ENCODE results near the gene POLA1.

Gene POLA1

DNA sequence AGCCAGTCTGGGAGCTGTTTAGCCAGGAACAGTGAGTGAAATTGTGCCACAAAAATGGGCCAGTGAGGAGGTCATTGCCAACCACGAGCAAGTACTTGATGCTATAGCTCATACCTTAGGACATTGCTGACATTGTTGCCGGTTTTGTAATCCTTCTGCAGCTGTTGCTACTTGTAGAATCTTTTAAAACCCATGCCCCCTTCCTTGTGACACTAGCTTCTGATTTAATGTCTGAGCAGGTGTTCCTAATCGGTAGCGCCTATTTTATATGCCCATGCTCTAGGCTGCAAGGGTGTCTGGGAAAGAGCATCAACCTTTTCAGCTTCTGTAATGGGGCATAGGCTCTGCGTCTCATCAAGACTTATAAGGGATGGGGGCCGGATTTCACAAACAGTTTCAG is 2.6 kb downstream of the POLA1 start:
- no peak for DNase-seq (ENCODE audit: low spot score)

DNA sequence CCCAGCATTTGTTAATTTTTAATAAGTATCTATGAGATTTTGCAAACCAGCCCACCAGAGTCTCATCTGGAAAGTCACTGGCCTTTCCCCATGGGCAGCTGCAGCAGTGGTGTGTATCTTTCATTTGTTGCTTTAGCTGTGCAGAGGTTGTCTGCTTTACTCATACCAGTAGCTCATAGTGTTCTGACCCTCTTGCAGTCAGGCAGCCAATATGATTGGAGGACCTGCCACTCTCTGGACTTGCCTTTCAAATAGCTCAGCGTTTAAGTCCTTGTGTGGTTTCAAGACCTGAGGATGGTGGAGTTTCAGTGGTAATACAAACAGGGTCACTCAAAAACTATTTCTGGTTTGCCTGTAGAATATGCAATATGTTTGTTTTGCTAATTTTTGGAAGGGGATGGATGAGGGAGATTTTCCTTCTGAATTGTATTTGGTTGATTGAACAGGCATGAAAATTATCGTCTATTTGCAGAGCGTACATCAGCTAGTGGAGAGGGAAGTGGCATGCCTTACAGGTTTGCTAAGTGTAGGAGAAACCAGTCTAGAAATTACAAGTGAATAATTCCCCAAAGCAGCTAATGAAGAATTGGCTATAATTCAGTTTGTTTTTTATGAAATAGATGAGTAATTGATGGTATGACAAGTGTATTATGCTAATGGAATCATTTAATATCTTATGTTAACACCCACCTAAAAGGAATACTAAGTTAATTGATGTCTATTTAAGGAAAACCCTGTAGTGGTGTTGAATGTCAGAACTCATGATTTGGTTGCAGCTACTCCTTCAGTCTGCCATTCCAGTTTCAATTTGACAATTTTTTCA is 8.9 kb downstream of the POLA1 start:
- no peak for DNase-seq (ENCODE audit: low spot score)

DNA sequence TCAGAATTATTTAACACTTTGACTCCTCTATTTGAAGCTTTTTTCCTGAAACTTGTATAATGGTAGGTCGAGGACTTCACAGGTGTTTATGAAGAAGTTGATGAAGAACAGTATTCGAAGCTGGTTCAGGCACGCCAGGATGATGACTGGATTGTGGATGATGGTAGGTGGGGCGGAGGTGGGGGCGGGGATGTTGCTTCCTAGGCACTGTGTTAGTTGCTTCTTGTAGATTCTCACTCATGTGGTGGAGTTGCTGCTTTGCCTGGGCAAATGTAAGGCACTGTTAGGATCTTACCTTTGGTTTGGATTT is 9.4 kb downstream of the POLA1 start:
- no peak for DNase-seq (ENCODE audit: low spot score)

DNA sequence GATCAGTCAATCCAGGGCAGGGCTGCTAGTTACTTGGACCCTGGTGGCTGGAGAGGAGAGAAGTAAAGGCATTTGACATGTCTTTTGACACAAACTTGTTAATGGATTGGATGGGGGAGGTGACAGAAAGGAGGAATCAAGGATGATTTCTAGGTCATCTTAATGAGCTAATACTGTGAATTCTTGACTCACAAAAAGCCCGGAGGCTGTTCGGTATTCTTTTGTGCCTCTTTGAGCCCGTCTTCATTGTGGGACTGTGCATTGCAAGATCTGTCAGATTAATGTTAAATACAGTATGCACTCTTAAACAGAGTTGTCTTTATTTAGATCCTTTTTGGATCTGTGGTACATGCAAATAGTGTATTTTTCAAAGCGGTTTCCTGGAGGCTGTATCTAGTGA is 25.1 kb downstream of the POLA1 start:
- DNase-seq (ENCODE audit: low spot score) = no peak

GRCh38 chrX:24720036-24720435 is 26.3 kb downstream of the POLA1 start:
- DNase-seq (ENCODE audit: low spot score) = no peak

DNA sequence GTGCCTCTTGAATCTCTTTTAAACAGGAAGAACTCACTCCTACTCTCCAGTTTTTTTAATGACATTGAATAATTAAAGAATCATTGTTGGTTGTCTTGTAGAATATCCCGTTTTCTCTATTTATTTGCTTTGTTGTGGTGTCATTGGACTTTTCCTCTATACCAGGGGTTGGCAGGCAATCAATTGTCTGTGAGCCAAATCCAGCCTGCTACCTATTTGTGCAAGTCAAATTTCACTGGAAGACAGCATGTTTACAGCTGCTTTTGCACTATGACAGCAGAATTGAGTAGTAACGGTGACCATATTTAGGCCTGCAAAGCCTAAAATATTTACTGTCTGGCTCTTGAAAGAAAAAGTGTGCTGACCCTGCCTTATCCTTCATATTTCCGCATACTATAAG is 34.8 kb downstream of the POLA1 start:
- DNase-seq (ENCODE audit: low spot score) = no peak

DNA sequence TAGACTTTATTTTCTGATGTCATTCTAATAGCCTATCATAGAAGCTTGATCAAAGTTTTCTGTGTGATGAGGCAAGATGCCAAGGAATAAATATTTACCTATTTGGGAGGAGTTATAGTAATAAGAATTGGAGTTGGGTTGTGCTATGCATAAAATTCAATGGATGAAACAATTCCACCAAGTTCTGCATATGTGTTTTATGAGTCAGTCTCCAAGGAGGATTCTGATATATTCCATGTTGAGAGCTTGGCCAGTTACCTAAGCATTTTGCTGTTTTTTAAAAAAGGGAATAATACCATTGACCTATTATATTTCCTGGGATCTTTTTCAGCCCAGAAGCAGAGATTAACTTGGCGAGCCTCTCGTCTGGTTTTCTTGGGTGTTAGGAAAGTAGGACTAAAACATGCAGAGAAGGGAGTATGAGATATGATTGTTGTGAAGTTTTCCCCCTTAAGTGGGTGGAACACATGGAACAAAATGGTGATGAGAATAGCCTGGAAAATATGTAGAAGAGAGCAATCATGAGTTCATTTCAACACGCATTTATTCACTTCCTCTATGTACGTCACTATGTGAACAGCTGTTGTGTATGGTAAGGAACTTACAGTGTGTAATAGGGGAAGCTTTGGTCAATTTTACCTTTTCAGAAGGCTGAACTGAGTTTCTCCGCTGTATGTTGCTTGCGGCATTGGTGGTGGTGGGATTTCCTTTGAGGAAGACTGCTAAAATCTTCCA is 39.2 kb downstream of the POLA1 start:
- DNase-seq (ENCODE audit: low spot score) = no peak

DNA sequence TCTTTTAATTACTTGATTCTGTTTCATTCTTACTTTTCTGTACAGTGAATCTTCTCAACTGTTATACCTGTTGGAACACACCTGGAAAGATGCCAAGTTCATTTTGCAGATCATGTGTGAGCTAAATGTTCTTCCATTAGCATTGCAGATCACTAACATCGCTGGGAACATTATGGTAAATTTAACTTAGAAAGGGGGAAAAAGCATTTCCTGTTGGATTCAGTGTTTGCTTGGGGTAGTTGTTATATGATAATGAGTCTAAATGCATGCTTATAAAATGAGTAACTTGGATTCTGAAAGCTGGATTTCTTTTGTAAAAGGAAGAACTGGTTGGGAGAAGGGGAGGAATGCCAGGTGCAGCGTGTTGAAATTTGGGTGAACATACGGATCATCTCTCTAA is 47.6 kb downstream of the POLA1 start:
- DNase-seq (ENCODE audit: low spot score) = no peak

- no peak for DNase-seq (ENCODE audit: low spot score)
These were observed 54.5 kb downstream of the POLA1 start for GRCh38 chrX:24748196-24748595.

DNA sequence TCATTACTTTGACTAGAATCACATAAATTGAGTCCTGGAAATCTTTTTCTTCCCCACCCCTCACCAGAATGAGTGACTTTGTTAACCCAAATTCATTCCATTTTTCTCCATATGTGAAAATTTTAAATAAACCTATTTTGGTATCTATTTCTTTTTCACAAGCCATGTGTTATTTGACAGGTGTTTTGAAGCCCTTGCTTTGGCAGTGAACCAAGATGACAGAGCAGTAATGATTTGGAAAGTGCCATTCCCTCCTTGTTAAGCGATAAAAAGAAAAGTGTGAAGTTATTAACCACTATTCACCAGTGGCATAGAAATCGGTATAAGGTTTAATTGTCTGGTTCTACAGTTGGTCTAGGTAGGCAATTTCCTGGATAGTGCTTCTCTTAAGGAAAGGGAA is 66.1 kb downstream of the POLA1 start:
- DNase-seq (ENCODE audit: low spot score) = no peak

- DNase-seq (ENCODE audit: low spot score) = no peak
These were observed 66.8 kb downstream of the POLA1 start for GRCh38 chrX:24760363-24761000.

- no peak for DNase-seq (ENCODE audit: low spot score)
These were observed 67.6 kb downstream of the POLA1 start for GRCh38 chrX:24761306-24761705.

DNA sequence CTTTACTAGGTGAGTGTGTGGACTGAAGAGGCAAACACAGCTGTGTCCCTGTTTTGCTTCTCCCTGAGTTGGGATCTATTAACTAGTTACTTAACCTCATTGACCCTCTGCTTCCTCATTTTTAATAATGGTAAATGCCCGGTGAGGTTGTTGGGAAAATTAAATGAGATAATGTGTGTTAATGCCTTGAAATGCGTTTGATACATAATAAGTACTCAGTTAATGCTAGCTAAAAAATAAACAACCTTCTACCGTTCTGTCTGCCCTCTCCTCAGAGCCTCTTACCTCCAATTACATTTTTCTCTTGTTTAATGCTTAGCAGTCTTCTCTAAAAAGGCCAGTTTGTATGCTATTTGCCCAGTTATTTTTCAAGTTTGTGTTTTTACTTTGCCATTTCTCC is 70.3 kb downstream of the POLA1 start:
- no peak for DNase-seq (ENCODE audit: low spot score)

GRCh38 chrX:24767557-24767956 is 73.8 kb downstream of the POLA1 start:
- no peak for DNase-seq (ENCODE audit: low spot score)

GRCh38 chrX:24768556-24768955 is 74.8 kb downstream of the POLA1 start:
- no peak for DNase-seq (ENCODE audit: low spot score)

GRCh38 chrX:24774650-24775049 is 80.9 kb downstream of the POLA1 start:
- DNase-seq (ENCODE audit: low spot score) = no peak

DNA sequence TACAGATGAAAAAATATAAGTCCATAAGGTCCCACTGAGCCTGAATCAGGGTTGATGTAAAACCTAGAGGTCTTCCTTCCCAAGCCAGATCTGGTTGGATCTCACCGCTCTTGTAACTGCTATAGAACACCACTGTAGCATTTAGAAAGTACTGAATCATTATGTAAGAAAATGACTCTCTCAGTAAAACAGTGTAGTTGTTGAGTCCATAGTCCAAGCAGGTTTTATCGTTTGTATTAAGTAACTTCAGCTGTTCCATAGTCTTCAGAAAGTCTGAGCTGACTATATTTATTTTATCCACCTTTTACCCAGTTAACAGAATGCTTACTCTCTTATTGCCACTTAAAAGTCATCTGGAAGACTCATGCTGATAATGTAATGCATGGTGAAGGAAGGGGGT is 82.2 kb downstream of the POLA1 start:
- no peak for DNase-seq (ENCODE audit: low spot score)

- DNase-seq (ENCODE audit: low spot score) = no peak
These were observed 83.9 kb downstream of the POLA1 start for GRCh38 chrX:24777660-24778059.

- no peak for DNase-seq (ENCODE audit: low spot score)
These were observed 88.3 kb downstream of the POLA1 start for GRCh38 chrX:24782011-24782410.

GRCh38 chrX:24789047-24789446 is 95.3 kb downstream of the POLA1 start:
- no peak for DNase-seq (ENCODE audit: low spot score)

GRCh38 chrX:24790166-24790565 is 96.4 kb downstream of the POLA1 start:
- no peak for DNase-seq (ENCODE audit: low spot score)

DNA sequence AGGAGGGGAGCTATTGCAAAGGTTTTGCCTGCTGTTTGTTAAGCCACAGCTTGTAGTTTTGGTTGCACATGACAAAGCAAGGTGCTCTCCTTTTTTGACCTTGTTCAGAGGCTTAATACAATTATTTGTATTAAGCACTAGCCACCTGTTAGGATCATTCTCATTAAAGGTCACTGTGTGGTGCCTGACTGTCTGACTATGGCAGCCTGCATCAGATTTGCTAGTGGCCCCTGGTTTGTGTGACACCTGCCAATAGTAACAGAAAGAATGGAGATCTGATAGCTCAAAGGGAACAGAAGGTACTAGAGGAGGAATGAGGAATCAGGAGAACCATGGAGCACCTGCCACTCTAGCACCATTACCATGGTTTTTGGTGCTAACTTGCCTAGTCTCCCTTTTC is 102.5 kb downstream of the POLA1 start:
- no peak for DNase-seq (ENCODE audit: low spot score)

DNA sequence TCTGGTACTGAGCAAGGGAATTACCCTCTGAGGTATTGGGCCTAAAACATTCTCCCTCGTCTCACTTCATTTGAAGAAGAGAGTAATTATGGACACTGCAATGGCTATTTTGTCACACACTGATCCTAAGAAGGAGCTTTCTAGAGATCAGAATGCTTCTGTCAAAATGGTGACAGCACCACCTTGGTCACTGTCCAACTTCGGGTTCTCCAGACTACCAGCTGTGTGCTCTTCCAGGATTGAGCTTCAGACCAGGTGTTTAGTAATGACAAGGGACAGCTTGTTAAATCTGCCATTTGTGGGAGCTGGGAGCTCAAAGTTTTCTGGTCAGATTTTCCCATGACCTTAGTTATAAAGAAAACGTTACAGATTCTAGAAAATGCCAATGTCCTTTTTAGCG is 105.4 kb downstream of the POLA1 start:
- DNase-seq (ENCODE audit: low spot score) = no peak
